Uterus (tissue), 2 donors: ENCODE measurements around the gene FAM216A.

Source experiments
- CTCF ChIP-seq, 4 experiments: fragments of 200-600 bp in 2 of 4; fragments of 450-650 bp in 2 of 4; sonication (generic) in 2 of 4; IDR thresholded peaks; one replicate each; pipeline ENCODE4 v1.5.1; 2016 to 2019; ENCODE audit warnings: antibody characterized with exemption in 4 of 4, mild to moderate bottlenecking in 2 of 4, moderate library complexity in 1 of 4
- POLR2A ChIP-seq, 2 donors: fragments of 450-650 bp; IDR thresholded peaks; one replicate each; pipeline ENCODE4 v1.6.1; 2016; ENCODE audit warnings: antibody characterized with exemption in 2 of 2, mild to moderate bottlenecking in 1 of 2, moderate library complexity in 1 of 2

DNA sequence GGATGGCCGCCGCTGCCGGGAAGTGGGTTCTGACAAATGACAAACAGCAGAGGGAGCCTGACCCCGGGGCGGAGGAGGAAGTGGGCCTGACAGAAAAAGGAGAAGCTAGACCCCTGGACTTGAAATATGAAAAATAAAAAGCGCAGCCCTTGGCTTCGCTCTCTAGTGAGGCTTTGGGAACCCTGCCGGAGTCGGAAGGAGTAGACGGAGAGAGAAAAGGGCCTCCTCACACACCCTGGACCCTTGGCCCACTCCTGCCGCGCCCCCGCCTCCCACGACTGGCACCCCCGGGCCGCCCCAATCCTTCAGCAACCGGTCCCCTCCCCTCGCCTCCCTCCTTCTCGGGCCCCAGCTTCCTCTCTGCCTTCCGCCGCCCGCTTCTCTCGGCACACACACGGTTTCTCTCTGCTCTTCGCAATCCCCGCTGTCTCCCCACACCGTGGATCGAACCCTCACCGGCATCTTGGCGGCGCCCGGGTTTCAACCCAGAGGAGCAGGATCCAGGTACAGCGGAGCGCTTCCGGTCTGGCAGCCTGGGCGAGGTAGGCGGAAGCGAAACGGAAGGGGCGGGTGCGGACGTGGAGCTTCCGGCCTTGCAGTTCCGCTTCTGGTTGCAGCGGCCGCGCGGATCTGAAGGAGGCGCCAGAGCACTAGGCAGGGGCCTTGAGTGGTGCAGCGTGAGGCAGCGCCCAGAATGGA, 18.7 kb upstream of the FAM216A start, which contains the start of gene ARPC3:
- TF ChIP-seq POLR2A (IDR thresholded peaks at IDR 0.05): peak; percentile 14 to 57
- peak; percentile 89 to 96 (median 94) for TF ChIP-seq CTCF (IDR thresholded peaks at IDR 0.05)
